ENCODE measurements around the gene EYA4. TPM values are rescaled to one million over a fixed set of nuclear protein-coding genes. Genes with fewer than 3 reads are reported as not detected.

Gene EYA4
- total RNA-seq, 1 experiment from 2014 or later, result not detected

GRCh38 chr6:133571681-133572080 is 330.5 kb downstream of the EYA4 start:
- Mint-ChIP-seq H3K36me3 (ENCODE audit: insufficient read depth, unreplicated experiment) (peaks cover 5% of the 10 kb centered on the region), H3K27me3 (ENCODE audit: insufficient read depth, unreplicated experiment) (no peaks in the 10 kb centered on the region), H3K27ac (ENCODE audit: low read depth, unreplicated experiment) (peak overlapping the region; percentile 4), H3K4me3 (ENCODE audit: unreplicated experiment) (no peak overlapping the region), H3K4me1 (ENCODE audit: insufficient read depth, unreplicated experiment) (peaks cover 23% of the 10 kb centered on the region), H3K9me3 (ENCODE audit: unreplicated experiment) (peaks cover 10% of the 10 kb centered on the region)
- CTCF ChIA-PET, result interaction anchor here (0.6 to 1.2 kb wide), 2 partner anchors 137 to 345 kb away, joined by 3 to 8 read pairs; no protein-coding TSS in a partner anchor
- DNase-seq (ENCODE audit: unreplicated experiment), result no peak
- BruUV-seq (replicated peaks), result no TSS peak
- POLR2A ChIA-PET, result no interaction called here
- intact Hi-C loops (cut with micrococcal nuclease), result no loop called here
- no peak for TF ChIP-seq CTCF (IDR thresholded peaks at IDR 0.05; ENCODE audit: unreplicated experiment)

GRCh38 chr6:133577851-133578250 is 336.7 kb downstream of the EYA4 start:
- no peak for TF ChIP-seq CTCF (IDR thresholded peaks at IDR 0.05; ENCODE audit: unreplicated experiment)
- no peak overlapping the region for H3K4me3 Mint-ChIP-seq (ENCODE audit: unreplicated experiment)
- DNase-seq (ENCODE audit: unreplicated experiment), result no peak
- intact Hi-C loops (cut with micrococcal nuclease), result no loop called here
- H3K36me3 Mint-ChIP-seq (ENCODE audit: insufficient read depth, unreplicated experiment), result no peaks in the 10 kb centered on the region
- no peak overlapping the region for H3K27ac Mint-ChIP-seq (ENCODE audit: low read depth, unreplicated experiment)
- H3K9me3 Mint-ChIP-seq (ENCODE audit: unreplicated experiment), result peaks cover 32% of the 10 kb centered on the region
- CTCF ChIA-PET, result interaction anchor here (1.3 to 3.6 kb wide), 2 partner anchors 9 to 346 kb away, joined by 3 to 20 read pairs; no protein-coding TSS in a partner anchor
- BruUV-seq (replicated peaks), result no TSS peak
- H3K4me1 Mint-ChIP-seq (ENCODE audit: insufficient read depth, unreplicated experiment), result peaks cover 10% of the 10 kb centered on the region
- POLR2A ChIA-PET, result no interaction called here
- no peaks in the 10 kb centered on the region for H3K27me3 Mint-ChIP-seq (ENCODE audit: insufficient read depth, unreplicated experiment)
